Activated T-cell treated with anti-CD3 and anti-CD28 coated beads for 1 hour (primary cell): ENCODE measurements around the gene NBEAL1.
"Not testable (repeated sequence)": the region's sequence is repeated elsewhere in the genome, so short reads cannot be mapped to it uniquely, and the experiment has no call there.

ENCODE experiments used
- DNase-seq: peaks from one replicate; pipeline ENCODE4 v3.0.0-alpha.2; 2020; ENCODE audit warnings: low read depth

NBEAL1 gene

DNA sequence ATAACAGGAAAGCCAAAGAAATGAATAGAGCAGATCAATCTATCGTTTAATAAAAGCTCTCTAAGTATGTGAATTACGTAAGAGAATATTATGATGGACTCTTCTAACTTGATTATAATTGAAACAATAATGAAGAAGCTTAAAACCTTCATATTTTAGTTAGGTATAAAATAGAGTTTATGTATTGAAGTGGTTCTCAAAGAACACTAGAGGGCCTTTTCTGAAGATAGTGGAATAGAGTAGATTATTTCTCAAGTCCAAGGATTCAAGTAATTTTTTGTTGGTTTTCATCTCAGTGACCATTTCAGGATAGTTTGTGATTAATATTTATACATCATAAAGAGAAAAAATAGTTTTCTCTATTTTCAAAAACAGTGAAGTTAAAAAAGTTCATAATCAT, 97.7 kb downstream of the NBEAL1 start:
- DNase-seq: no peak

DNA sequence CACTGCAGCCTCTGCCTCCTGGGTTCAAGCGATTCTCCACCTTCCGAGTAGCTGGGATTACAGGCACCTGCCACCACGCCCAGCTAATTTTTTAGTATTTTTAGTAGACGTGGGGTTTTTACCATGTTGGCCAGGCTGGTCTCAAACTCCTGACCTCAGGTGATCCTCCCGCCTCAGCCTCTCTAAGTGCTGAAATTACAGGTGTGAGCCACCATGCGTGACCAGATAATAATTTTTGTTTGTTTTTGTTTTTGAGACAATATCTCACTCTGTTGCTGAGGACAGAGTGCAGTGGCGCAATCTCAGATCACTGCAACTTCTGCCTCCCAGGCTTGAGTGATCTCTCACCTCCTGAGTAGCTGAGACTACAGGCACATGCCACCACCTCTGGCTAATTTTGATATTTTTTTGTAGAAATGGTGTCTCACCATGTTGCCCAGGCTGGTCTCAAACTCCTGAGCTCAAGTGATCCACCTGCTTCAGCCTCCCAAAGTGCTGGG, 100.6 kb downstream of the NBEAL1 start:
- not testable (repeated sequence) for DNase-seq

DNA sequence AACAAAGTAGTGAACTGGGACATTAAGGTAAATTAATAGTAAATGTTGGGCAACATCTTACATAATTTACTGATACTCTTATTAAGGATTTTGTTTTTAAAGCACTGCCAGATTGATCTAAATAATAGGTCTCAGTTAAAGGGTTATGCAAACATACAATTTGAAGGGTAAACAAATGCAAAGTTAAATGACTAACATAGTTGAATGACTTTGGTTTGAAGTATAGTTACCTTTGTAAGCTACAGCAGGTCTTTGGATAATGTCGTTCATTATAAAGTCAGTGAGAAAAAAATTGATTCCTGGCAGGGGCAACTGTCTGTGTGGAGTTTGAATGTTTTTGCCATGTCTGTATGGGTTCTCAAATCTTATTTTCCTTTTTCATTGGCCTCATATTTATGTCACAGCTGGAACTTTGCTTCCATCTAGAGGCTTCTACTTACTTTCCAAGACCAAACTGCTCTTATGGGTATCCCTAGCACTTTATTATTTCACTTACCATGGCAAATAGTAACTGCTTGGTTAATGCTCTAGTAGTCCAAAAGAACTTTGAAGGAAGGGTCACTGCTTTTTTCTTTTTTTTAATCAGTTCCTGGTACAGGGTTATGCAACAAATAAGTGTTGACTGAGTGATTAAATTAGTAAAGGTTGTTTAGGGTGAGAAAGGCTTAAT, 107.8 kb downstream of the NBEAL1 start:
- no peak for DNase-seq

GRCh38 chr2:203126996-203127395, 112.3 kb downstream of the NBEAL1 start:
- DNase-seq: no peak

- no peak for DNase-seq
Observed at GRCh38 chr2:203135105-203135504, 120.4 kb downstream of the NBEAL1 start.

DNA sequence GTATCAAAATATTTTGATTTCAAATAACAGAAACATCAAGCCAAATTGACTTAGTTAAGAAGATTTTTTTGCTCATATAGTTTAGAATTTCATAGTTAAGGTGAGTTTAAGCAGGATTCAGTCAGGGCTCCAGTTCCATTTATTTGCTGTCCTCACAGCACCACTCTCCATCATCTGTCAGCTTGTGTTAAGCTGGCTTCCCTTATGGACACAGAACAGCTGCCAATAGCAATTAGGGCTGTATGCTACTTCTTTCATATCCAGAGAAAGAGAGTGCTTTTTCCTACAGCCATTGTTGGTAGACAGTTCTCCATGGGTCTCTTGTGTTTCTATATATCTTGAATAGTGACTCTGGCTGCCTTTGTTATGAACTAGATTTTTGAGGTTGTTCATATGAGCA, 128.7 kb downstream of the NBEAL1 start:
- DNase-seq: no peak

GRCh38 chr2:203149194-203149593, 134.5 kb downstream of the NBEAL1 start:
- no peak for DNase-seq

GRCh38 chr2:203155406-203155805, 140.7 kb downstream of the NBEAL1 start:
- no peak for DNase-seq

GRCh38 chr2:203162722-203163121, 148.0 kb downstream of the NBEAL1 start:
- not testable (repeated sequence) for DNase-seq

DNA sequence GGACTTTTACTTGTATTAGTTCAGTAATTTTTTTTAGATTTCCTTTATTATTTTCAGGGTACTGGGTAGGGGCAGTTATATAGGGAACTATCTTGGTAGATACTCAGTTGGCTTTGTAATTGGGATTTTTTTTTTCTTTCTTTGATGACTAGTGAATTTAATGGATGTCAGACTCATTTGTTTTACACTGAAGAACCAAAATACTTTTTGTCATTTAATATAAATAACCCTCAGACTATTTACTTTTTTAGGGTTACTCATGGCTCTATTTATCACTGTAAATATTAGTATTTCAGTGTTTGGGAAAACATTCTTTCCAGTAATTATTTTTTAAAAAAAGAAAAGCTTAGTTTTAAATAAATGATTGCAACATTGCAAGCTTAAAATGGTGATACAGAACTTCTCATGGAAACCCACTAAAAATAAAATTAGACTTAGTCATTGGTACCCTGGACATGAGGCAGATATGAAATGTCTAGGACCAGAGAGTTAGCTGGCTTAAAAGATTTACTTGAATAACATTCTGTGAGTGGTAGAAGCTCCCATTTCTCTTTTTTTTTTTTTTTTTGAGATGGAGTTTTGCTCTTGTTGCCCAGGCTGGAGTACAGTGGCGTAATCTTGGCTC, 149.7 kb downstream of the NBEAL1 start:
- DNase-seq: no peak

DNA sequence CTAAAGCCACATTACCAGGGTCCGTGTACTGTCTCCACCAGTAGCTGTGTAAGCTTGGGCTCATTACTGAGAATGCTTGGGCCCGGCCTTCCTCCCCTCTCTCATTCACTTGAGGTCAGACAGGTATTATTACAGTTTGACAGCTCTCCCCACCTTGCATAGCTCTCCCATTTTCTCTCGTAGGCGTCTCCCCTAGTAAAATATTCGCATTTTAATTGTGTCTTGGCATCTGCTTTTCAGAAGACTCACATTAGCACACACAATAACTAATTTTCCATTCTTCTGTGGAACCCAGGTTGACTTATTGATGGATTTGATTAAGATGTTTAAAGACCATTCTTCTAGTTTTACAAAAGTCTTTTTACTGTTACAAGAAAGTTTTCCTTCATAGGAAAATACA, 153.1 kb downstream of the NBEAL1 start:
- DNase-seq: no peak

GRCh38 chr2:203170502-203170901, 155.8 kb downstream of the NBEAL1 start:
- DNase-seq: no peak

GRCh38 chr2:203175371-203175770, 160.7 kb downstream of the NBEAL1 start:
- no peak for DNase-seq

DNA sequence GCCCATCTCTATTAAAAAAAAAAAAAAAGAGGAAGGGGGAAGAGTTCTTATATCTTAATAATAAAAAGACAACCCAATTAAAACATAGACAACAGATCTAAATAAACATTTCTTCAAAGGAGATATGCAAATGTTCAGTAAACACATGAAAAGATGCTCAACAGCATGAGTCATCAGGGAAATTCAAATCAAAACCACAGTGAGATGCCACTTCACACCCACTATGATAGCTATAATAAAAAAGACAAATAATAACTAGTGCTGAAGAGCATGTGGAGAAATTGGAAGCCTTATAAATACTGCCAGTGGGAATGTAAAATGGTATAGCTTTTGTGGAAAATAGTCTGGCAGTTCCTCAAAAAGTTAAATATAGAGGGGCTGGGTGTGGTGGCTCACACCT, 162.7 kb downstream of the NBEAL1 start:
- no peak for DNase-seq

GRCh38 chr2:203185864-203186263, 171.2 kb downstream of the NBEAL1 start:
- DNase-seq: no peak

- DNase-seq: not testable (repeated sequence)
Observed at GRCh38 chr2:203190547-203190946, 175.9 kb downstream of the NBEAL1 start.

- not testable (repeated sequence) for DNase-seq
Observed at GRCh38 chr2:203191026-203191425, 176.4 kb downstream of the NBEAL1 start.

GRCh38 chr2:203191961-203192360, 177.3 kb downstream of the NBEAL1 start:
- DNase-seq: no peak

GRCh38 chr2:203195331-203196036, 180.8 kb downstream of the NBEAL1 start:
- no peak for DNase-seq

DNA sequence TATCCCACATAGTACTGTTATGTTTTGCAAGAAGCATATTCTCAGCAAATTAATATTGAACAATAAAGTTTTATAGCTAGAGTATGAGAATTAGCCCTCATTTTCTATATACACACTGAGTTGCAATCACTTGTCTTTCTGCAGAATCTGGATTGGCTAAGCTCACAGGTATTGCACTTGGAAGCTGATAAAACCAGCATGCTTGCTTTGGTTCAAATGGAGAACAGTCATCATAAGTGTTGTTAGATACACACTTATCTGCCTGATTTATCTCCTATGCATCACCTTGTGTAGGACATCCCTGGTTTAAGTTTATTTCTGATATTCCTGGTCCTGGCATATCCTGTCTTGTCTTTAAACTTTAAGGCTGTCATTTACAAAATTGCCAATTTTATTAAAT, 186.2 kb downstream of the NBEAL1 start:
- no peak for DNase-seq

DNA sequence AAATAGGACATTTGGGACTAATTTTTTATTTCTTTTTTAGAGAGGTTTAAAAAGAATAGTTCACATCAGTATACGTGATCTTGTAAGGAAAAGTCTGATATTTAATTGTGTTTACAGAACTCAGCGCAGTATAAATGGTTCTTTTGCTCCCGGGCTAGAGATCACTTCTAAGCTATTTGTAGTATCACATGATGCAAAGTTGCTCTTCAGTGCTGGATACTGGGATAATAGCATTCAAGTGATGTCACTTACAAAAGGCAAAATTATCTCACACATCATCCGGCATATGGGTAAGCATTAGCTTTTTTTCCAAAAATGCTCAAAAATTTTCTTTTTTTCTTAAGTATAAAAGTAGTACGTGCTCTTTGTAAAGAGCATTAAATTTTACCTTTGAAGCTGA, 186.8 kb downstream of the NBEAL1 start:
- DNase-seq: no peak

GRCh38 chr2:203209538-203209937, 194.9 kb downstream of the NBEAL1 start:
- no peak for DNase-seq

GRCh38 chr2:203225423-203226039, 210.9 kb downstream of the NBEAL1 start:
- DNase-seq: peak; percentile 10
